Aorta (tissue), 5 donors: Measurements from ENCODE around the gene ACOX3. TPM values are rescaled to one million over a fixed set of nuclear protein-coding genes. Genes with fewer than 3 reads are reported as not detected.

Experiments
- ATAC-seq: fragments of 200-7000 bp; cut with Tn5 transposase; one replicate; pipeline ENCODE4 v1.9.1; 2022; ENCODE audit warnings: moderate library complexity; ENCODE audit not compliant: low FRiP score
- DNase-seq, 2 donors: peaks; one replicate each; pipeline ENCODE4 v3.0.0-alpha.2; 2020
- H3K27ac ChIP-seq, 2 donors: one replicate each; pipeline ENCODE4 v1.5.1; 2013; ENCODE audit warnings: low read length in 2 of 2, mild to moderate bottlenecking in 2 of 2, moderate library complexity in 2 of 2, control low read depth in 1 of 2, inconsistent platforms in 1 of 2, low read depth in 1 of 2
- H3K27me3 ChIP-seq, 2 donors: one replicate each; pipeline ENCODE4 v1.6.1; 2013; ENCODE audit warnings: control low read depth in 1 of 2, low read length in 1 of 2, mild to moderate bottlenecking in 1 of 2, moderate library complexity in 1 of 2; ENCODE audit not compliant: insufficient read depth in 2 of 2, control insufficient read depth in 1 of 2
- H3K36me3 ChIP-seq, 2 donors: one replicate each; pipeline ENCODE4 v1.6.1; 2013; ENCODE audit warnings: control low read depth in 1 of 2, low read length in 1 of 2, mild to moderate bottlenecking in 1 of 2; ENCODE audit not compliant: insufficient read depth in 2 of 2, control insufficient read depth in 1 of 2
- H3K4me1 ChIP-seq, 2 donors: one replicate each; pipeline ENCODE4 v1.6.1; 2013; ENCODE audit warnings: low read length in 2 of 2, control low read depth in 1 of 2, mild to moderate bottlenecking in 1 of 2, moderate library complexity in 1 of 2; ENCODE audit not compliant: insufficient read depth in 2 of 2, control insufficient read depth in 1 of 2
- H3K4me3 ChIP-seq, 2 donors: one replicate each; pipeline ENCODE4 v1.5.1; 2013; ENCODE audit warnings: low read length in 2 of 2, control low read depth in 1 of 2, mild to moderate bottlenecking in 1 of 2
- H3K9me3 ChIP-seq: one replicate; pipeline ENCODE4 v1.6.1; 2013; ENCODE audit warnings: mild to moderate bottlenecking, low read length; ENCODE audit not compliant: control insufficient read depth
- WGBS, 2 donors: extraction: QIAGEN DNeasy Blood & Tissue Kit; methylation state at CpG; one replicate each; pipeline ENCODE4 v1.1.7; 2013; 5-methylcytosine and 5-hydroxymethylcytosine counted together
- intact Hi-C, 2 donors: fragments of 100-400 bp; cut with DNase I; formaldehyde crosslinking; loops; one replicate each; pipeline versions ENCODE4 v1.14.2 to v1.15.0; 2022
- polyA plus RNA-seq, 2 donors: library from polyadenylated mRNA; stranded (reverse); fragments of 200-250 nt; gene quantifications; one replicate each; pipeline ENCODE4 v1.2.3, GENCODE V29; 2013
- total RNA-seq, 2 donors: library from RNA; stranded (reverse); fragmentation: NEBNext Ultra II Directional; extraction: Animal tissue kit (Norgen Biotek cat#: 25700); gene quantifications; one replicate each; pipeline ENCODE4 v1.2.1, GENCODE V29; 2021
- donor health status: healthy with polysubstance abuse.
- donor health status: Bipolar disorder and iron deficiency.
- donor health status: DM: no; HTN: no; CAD: no.
- donor health status: DM: no; HTN: no; CAD: no.
- donor health status: DM: yes; HTN: yes; CAD: no.

ACOX3 gene
- total and polyA plus RNA-seq, 4 donors, result 26.3 to 43.7 (median 35.6) TPM

DNA sequence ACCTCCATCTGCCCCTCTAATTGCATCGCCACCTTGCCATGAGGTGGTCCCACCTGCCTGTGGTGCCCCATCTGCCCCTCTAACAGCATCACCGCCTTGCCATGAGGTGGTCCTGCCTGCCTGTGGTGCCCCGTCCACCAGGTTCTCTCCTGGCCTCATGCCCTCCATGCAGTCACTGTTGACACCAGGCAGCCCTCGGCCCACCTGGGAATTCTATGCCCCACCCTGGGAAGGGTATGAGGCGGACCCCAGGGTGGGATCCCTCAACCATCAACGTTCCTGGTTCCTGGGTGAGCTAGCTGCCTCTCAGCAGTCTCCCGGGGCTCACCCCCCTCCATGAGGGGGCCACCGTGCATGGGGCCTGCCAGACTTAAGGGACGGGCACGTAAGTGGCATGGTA is 38.9 kb downstream of the ACOX3 start:
- Histone ChIP-seq H3K27me3 (no peaks in the 10 kb centered on the region), H3K36me3 (peaks cover 0 to 2% of the 10 kb centered on the region in 2 donors), H3K27ac (peak overlapping the region; percentile 8 to 29), H3K9me3 (no peaks in the 10 kb centered on the region), H3K4me1 (no peaks in the 10 kb centered on the region), H3K4me3 (no peak overlapping the region)
- ATAC-seq (no peak), DNase-seq (peak in 1 of 2 donors; percentile 71)
- 60 to 65% methylated on average over 10 of the region's 10 CpGs for WGBS, 2 donors
- intact Hi-C loops, result loop anchor here in 1 of 2 donors (2.0 to 5.0 kb wide), 3 partner anchors 127 to 224 kb away; no protein-coding TSS in a partner anchor

DNA sequence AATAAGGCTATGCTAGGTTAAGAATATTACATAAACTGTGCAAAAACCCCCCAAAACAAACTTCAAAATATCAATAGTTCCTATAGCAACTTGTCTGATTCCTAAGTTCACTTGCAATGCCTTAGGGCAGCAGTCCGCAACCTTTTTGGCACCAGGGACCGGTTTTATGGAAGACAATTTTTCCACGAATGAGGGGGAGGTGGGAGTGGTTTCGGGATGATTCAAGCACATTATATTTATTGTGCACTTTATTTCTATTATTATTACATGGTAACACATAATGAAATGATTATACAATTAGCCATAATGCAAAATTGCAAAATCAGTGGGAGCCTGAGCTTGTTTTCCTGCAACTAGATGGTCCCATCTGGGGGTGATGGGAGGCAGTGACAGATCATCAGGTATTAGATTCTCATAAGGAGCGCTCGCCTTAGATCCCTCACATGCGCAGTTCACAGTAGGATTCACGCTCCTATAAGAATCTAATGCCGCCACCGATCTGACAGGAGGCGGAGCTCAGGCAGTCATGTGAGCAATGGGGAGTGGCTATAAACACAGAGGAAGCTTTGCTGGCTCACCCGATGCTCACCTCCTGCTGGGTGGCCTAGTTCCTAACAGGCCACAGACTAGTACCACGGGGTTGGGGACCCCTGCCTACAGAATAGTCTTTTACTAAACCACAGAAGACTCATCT is 39.7 kb downstream of the ACOX3 start:
- intact Hi-C loops, result loop anchor here in 1 of 2 donors (5.0 kb wide), 1 partner anchor 223 kb away; no protein-coding TSS in a partner anchor
- WGBS, 2 donors, result 91 to 92% methylated on average over 13 of the region's 13 CpGs
- ATAC-seq (no peak), DNase-seq (no peak)
- no peak overlapping the region for H3K27ac ChIP-seq
- peaks cover 0 to 2% of the 10 kb centered on the region in 2 donors for H3K36me3 ChIP-seq
- H3K9me3 ChIP-seq, result no peaks in the 10 kb centered on the region
- H3K4me1 ChIP-seq, result no peaks in the 10 kb centered on the region
- H3K4me3 ChIP-seq, result no peak overlapping the region
- H3K27me3 ChIP-seq, result no peaks in the 10 kb centered on the region

DNA sequence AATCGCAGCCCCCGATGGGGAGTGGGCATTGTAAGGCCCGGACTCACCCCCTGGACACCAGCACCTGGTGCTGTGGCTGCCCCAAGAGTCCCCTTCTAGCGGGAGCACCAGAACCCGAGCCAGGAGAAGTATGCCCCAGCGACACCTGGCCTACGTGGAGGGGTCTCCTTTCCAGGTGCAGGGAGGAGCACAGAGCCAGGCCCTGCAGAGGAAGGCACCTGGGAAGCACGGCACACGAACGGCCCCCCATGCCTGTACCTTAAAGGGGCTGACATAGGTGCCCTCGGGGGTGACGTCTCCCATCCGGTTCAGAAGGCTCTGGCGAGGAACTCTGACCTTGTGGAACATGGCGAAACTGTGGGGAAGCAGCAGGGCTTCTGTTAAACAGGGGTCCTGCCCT is 41.2 kb downstream of the ACOX3 start:
- H3K4me1 ChIP-seq, result no peaks in the 10 kb centered on the region
- DNase-seq (no peak), ATAC-seq (no peak)
- H3K27ac ChIP-seq, result no peak overlapping the region
- no peaks in the 10 kb centered on the region for H3K27me3 ChIP-seq
- no peaks in the 10 kb centered on the region for H3K9me3 ChIP-seq
- H3K36me3 ChIP-seq, result peaks cover 0 to 2% of the 10 kb centered on the region in 2 donors
- intact Hi-C loops, result no loop called here
- WGBS, 2 donors, result 84 to 96% methylated on average over 10 to 15 of the region's 15 CpGs
- H3K4me3 ChIP-seq, result no peak overlapping the region

DNA sequence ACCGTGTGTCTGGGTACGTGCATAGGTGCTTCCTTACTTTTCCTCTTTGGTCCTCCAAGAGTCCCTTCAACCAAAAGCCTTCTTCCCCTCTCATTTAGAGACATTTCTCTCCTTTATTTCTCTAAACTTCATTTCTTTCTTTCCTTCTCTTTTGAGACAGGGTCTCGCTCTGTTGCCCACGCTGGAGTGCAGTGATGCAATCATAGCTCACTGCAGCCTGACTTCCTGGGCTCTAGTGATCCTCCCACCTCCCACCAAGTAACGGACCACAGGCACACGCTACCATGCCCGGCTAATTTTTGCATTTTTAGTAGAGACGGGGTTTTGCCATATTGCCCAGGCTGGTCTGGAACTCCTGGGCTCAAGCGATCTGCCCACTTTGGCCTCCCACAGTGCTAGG is 42.2 kb downstream of the ACOX3 start:
- intact Hi-C loops, result no loop called here
- Histone ChIP-seq H3K4me3 (no peak overlapping the region), H3K4me1 (no peaks in the 10 kb centered on the region), H3K36me3 (peaks cover 0 to 2% of the 10 kb centered on the region in 2 donors), H3K9me3 (no peaks in the 10 kb centered on the region), H3K27ac (no peak overlapping the region), H3K27me3 (no peaks in the 10 kb centered on the region)
- no peak for DNase-seq
- 90 to 91% methylated on average over 9 of the region's 9 CpGs for WGBS, 2 donors
- no peak for ATAC-seq

DNA sequence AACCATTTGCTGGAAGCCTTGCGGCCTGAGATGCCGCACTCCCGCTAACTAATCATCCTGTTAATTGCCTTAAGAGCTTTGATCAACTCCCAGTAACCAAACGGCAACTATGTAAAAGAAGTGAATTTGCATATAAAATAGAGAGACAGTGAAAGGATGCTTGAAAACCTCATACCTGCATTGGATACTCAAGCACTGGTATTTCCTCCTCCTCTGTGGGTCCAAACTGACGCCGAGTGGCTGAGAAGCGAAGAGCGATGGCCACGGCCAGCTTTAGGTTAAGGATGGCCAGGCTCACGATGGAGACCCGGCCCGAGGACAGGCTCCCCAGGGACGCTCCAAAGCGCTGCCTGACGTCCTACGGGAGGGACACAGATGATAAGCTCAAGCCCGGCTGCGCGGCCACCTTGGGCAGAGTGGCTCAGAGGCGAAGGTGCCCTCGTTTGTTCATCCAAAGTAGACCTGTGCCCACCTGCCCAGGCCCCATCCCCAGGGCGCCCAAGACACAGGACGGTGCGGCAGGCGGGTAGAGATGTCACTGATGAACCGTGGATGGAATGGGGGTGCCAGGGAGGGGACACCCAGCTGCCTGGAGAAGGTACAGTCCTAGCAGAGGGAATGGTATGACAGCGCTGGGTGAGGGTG is 43.6 kb downstream of the ACOX3 start:
- Histone ChIP-seq H3K9me3 (no peaks in the 10 kb centered on the region), H3K27me3 (no peaks in the 10 kb centered on the region), H3K27ac (no peak overlapping the region), H3K4me1 (no peaks in the 10 kb centered on the region), H3K36me3 (peaks cover 0 to 2% of the 10 kb centered on the region in 2 donors), H3K4me3 (no peak overlapping the region)
- DNase-seq (no peak), ATAC-seq (no peak)
- 92 to 94% methylated on average over 27 of the region's 27 CpGs for WGBS, 2 donors
- intact Hi-C loops, result no loop called here

DNA sequence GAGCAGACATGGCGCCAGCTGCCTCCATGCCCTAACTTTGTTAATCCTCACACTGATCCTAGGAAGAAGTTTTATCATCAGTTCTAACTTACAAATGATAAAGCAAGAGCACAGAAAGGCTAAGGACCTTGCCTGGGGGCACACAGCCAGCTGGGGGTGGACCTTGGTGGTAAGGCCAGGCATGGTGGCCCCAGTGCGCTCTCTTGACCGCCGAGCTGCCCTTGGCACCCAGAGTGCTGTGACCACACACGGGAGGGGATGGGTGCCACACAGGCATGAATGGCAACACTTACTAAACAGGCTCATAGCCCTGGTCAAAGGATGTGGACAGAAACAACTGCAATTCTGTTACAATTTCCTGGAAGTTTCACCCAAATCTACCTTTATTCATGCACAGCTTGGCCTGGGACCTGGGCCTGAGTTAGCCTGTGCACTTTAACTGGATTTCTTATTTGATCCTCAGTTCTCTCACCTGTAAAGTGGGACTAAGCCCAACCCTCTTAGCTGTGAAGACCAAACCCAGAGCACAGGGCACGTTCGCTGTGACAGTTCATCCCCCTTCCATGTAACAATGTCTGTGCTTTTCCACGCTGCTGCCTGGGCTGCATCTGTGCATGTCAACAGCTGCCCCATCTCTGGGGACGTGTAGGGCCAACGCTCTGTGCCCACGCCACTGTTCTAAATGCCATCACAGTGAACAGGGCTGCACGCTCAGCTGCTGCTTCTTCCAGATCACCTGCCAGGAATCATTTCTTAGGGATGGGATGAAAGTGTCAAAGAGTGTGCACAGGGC is 44.8 kb downstream of the ACOX3 start:
- no peak overlapping the region for H3K27ac ChIP-seq
- WGBS, 2 donors, result 93 to 94% methylated on average over 12 of the region's 12 CpGs
- H3K4me3 ChIP-seq, result no peak overlapping the region

DNA sequence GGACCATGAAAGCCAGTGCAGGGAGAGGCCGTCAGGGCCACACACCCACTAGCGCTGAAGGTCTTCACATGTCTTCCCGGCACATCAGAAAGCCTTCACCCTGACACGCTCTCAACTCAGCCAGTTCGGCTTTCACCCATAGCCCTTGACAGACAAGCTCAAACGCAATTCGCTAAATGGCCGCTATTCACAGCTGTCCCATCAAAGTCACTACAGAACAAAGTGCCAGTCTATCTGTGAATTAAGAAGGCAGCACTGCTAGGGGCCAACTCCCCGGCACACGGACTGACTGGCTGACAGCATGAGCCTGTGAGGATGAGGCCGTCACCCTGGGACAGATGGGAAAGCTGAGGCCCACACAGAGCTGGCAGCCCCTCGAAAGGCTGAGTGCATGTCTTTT is 45.7 kb downstream of the ACOX3 start:
- 95% methylated on average over 12 of the region's 12 CpGs for WGBS, 2 donors
- intact Hi-C loops, result loop anchor here in 1 of 2 donors (5.0 kb wide), 1 partner anchor 128 kb away; the partner anchor contains the start of gene HTRA3
- H3K36me3 ChIP-seq, result peaks cover 0 to 4% of the 10 kb centered on the region in 2 donors

More for the DNA sequence above, 44.8 kb downstream of the ACOX3 start:
- DNase-seq (no peak), ATAC-seq (no peak)
- Histone ChIP-seq H3K4me1 (no peaks in the 10 kb centered on the region), H3K36me3 (peaks cover 0 to 2% of the 10 kb centered on the region in 2 donors), H3K27me3 (no peaks in the 10 kb centered on the region), H3K9me3 (no peaks in the 10 kb centered on the region)
- intact Hi-C loops, result no loop called here

DNA sequence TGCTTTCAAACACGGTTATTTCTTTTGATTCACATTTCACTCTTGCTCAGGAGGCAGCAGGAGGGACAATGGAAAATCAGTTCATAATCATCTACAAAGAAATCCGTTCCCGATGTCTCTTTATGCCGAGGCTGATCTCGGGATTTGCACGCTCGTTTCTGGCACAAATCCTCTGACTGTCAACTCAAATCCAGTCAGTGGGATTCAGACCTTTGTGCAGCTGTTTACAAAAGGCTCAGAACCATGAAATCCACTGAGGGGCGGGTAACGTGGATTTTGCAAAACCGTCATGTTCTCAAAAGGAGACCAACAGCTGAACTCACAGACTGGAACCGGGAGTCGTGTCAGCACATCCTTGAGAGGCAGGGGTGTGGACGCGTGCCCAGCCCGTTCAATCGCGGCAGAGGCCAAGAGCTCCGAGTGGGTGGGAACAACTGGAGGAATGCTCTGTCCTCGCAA is 46.4 kb downstream of the ACOX3 start:
- no peak overlapping the region for H3K4me3 ChIP-seq
- peaks cover 0 to 4% of the 10 kb centered on the region in 2 donors for H3K36me3 ChIP-seq
- intact Hi-C loops, result loop anchor here in 1 of 2 donors (5.0 kb wide), 1 partner anchor 127 kb away; the partner anchor contains the start of gene HTRA3

More for the DNA sequence above, 45.7 kb downstream of the ACOX3 start:
- H3K4me1 ChIP-seq, result no peaks in the 10 kb centered on the region
- no peaks in the 10 kb centered on the region for H3K27me3 ChIP-seq
- H3K9me3 ChIP-seq, result no peaks in the 10 kb centered on the region
- no peak overlapping the region for H3K27ac ChIP-seq
- H3K4me3 ChIP-seq, result no peak overlapping the region
- ATAC-seq (no peak), DNase-seq (no peak)

More for the DNA sequence above, 46.4 kb downstream of the ACOX3 start:
- DNase-seq (peak in 1 of 2 donors; percentile 85), ATAC-seq (peak; percentile 68)
- no peaks in the 10 kb centered on the region for H3K4me1 ChIP-seq
- H3K27me3 ChIP-seq, result no peaks in the 10 kb centered on the region
- WGBS, 2 donors, result 6% methylated on average over 19 of the region's 19 CpGs
- peak overlapping the region in 1 of 2 donors; percentile 22 for H3K27ac ChIP-seq
- H3K9me3 ChIP-seq, result no peaks in the 10 kb centered on the region
